ENCODE results near the gene MYL11. TPM values are rescaled to one million over a fixed set of nuclear protein-coding genes. Genes with fewer than 3 reads are reported as not detected.
A peak's percentile ranks its signal among the peaks of the same experiment; 100 is the strongest.

The MYL11 gene
- total RNA-seq, 8 experiments from 2014 or later = 1.1 to 7.5 (median 3.0) TPM; not detected in 5

DNA sequence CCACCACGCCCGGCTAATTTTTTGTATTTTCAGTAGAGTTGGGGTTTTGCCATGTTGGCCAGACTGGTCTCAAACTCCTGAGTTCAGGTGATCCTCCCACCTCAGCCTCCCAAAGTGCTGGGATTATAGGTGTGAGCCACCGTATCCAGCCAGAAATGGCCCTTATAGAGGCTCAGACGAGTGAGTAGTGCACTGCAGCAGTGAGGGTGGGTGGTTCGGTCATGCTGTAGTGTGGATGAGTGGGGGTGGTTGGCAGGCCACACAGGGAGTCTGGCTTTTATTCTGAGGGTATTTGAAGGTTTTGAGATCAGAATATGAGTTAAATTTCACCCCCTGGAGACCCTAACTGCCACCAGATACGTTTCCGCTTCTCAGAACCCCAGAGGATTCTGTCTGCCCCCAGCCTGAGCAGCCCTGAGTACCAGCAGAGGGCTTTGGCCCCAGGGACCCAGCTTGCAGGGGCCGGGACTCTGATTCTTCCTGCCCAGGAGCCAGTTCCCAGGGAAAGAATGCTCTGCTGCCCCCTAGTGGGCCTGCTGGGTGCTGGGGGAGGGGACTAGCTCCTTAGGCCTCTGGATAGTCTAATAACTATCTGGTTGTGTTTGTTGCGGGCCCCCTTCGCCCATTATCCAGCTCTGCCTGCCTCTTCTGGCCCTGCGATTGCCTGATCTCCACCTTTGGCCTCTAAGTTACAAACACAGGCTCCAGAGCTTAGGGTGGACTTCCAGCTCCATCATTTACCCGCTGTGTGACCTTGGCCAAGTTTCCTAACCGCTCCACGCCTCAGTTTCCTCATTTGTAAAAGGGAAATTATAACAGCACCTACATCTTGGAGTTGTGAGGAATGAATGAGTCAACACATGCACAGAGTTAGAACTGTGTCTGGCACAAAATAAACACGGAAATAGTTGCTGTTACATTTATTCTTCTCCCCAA, 34.8 kb downstream of the MYL11 start:
- in situ Hi-C loops (cut with MboI; ENCODE audit: low pct_unique_long_range_greater_than_20kb in 2 of 9, low sequenced_read_pairs in 9 of 9, unreplicated experiment in 9 of 9) = loop anchor here in 3 of 9 experiments (25.0 kb wide), 2 partner anchors 297 to 322 kb away; partner anchors contain the start of genes PPP4C (in 2 of the 3), TBX6 (in 2 of the 3), YPEL3 (in 2 of the 3) and GDPD3 (in 1 of the 3)
- peak; percentile 43 to 69 (median 68) for ATAC-seq (replicated peaks in 6 of 8)
- H3K4me3 ChIP-seq = peak overlapping the region in 1 of 5 donors; percentile 0
- WGBS, 10 experiments = 48 to 100% (median 70%) methylated on average over 2 to 11 of the region's 15 CpGs; no CpG with 5 or more reads in 2 of the 10 experiments
- peak overlapping the region in 1 of 2 donors; percentile 3 for H3K27ac ChIP-seq
- peaks cover 6 to 9% of the 10 kb centered on the region in 2 donors for H3K4me1 ChIP-seq (replicated peaks in 1 of 2)

DNA sequence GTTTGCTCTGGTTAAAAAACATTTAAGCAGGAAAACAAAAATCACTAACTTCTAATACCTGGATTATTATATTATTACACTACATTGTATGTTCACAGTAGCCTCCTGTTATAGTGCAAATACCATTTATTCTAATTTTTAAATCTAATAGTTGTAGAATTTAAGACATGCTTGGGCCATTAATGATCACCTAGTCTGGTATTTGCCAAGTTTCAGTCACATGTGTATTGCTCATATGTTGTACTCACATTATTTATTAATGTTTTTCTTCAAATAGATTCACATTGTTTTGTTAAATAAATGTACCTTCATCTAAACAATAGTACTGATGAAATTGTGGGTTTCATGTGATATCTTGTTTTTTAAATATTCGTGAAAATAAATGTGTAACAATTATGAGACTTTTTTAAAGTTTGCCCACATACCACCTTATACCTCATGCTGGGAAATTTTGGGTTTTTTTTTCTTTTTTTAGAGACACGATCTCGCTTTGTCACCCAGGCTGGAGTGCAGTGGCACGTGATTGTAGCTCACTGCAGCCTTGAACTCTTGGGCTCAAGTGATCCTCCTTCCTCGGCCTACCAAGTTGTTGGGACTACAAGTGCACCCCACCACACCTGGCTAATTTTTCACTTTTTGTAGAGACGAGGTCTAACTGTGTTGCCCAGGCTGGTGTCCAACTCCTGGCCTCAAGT, 38.7 kb downstream of the MYL11 start:
- Histone ChIP-seq H3K4me3 (no peak overlapping the region), H3K27ac (no peak overlapping the region), H3K4me1 (replicated peaks in 1 of 2) (peaks cover 11 to 19% of the 10 kb centered on the region in 2 donors)
- in situ Hi-C loops (cut with MboI; ENCODE audit: low pct_unique_long_range_greater_than_20kb in 2 of 9, low sequenced_read_pairs in 9 of 9, unreplicated experiment in 9 of 9) = loop anchor here in 3 of 9 experiments (25.0 kb wide), 2 partner anchors 301 to 326 kb away; partner anchors contain the start of genes PPP4C (in 2 of the 3), TBX6 (in 2 of the 3), YPEL3 (in 2 of the 3) and GDPD3 (in 1 of the 3)
- ATAC-seq (replicated peaks in 6 of 8) = no peak
- WGBS, 10 experiments = 63 to 100% (median 93%) methylated on average over 1 to 6 of the region's 6 CpGs

DNA sequence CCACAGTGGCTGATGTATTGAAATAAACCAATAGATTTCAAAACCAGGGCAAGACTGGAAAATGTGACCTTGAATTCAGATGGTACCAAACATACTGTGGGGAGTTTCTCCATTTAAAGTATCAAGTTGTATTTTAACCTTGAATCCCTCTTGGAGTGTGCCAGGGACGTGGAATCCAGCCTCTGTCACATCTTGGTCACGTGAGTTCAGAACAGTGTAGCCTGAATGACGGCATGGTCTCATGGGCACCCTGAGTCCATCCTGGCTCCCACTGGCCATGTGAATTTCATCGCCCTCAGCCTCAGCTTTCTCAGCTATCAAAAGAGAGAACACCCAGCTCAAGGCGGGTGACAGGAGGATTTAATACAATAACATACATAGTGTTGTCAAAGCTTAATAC, 39.6 kb downstream of the MYL11 start:
- H3K4me1 ChIP-seq (replicated peaks in 1 of 2) = peaks cover 11 to 23% of the 10 kb centered on the region in 2 donors
- 90 to 100% (median 97%) methylated on average over 2 to 3 of the region's 5 CpGs; no CpG with 5 or more reads in 4 of the 10 experiments for WGBS, 10 experiments
- in situ Hi-C loops (cut with MboI; ENCODE audit: low pct_unique_long_range_greater_than_20kb in 2 of 9, low sequenced_read_pairs in 9 of 9, unreplicated experiment in 9 of 9) = loop anchor here in 3 of 9 experiments (25.0 kb wide), 2 partner anchors 302 to 327 kb away; partner anchors contain the start of genes PPP4C (in 2 of the 3), TBX6 (in 2 of the 3), YPEL3 (in 2 of the 3) and GDPD3 (in 1 of the 3)
- no peak for ATAC-seq (replicated peaks in 6 of 8)
- H3K27ac ChIP-seq = no peak overlapping the region
- no peak overlapping the region for H3K4me3 ChIP-seq

DNA sequence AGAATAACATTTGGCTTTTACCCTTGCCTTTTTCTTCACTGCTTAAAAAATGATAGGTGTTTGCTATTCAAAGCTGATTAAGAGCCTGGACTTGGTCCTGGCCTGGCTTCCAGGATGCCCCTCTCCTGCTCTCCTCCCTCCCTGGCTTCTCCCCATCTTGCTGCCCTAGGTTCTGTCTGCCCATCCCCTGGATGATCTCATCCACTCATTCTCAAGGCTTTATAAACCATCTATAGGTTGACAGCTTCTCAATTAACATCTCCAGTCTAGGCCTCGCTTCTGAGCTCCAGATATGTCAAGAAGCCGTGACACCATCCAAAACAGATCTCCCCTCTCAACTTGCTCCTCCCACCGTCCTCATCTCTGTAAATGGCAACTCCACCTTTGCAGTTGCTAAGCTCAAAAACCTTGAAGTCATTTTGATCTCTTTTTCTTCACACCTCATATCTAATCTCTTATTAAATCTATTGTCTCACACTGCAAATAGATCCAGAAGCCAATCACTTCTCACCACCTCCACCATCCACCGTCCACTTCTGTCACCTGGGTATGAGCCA, 41.5 kb downstream of the MYL11 start:
- H3K4me3 ChIP-seq = no peak overlapping the region
- peaks cover 5 to 21% of the 10 kb centered on the region in 2 donors for H3K4me1 ChIP-seq (replicated peaks in 1 of 2)
- in situ Hi-C loops (cut with MboI; ENCODE audit: low pct_unique_long_range_greater_than_20kb in 2 of 9, low sequenced_read_pairs in 9 of 9, unreplicated experiment in 9 of 9) = loop anchor here in 3 of 9 experiments (25.0 kb wide), 2 partner anchors 304 to 329 kb away; partner anchors contain the start of genes PPP4C (in 2 of the 3), TBX6 (in 2 of the 3), YPEL3 (in 2 of the 3) and GDPD3 (in 1 of the 3)
- no peak for ATAC-seq (replicated peaks in 6 of 8)
- H3K27ac ChIP-seq = no peak overlapping the region
- 20 to 100% (median 90%) methylated on average over 1 to 4 of the region's 4 CpGs; no CpG with 5 or more reads in 1 of the 10 experiments for WGBS, 10 experiments

DNA sequence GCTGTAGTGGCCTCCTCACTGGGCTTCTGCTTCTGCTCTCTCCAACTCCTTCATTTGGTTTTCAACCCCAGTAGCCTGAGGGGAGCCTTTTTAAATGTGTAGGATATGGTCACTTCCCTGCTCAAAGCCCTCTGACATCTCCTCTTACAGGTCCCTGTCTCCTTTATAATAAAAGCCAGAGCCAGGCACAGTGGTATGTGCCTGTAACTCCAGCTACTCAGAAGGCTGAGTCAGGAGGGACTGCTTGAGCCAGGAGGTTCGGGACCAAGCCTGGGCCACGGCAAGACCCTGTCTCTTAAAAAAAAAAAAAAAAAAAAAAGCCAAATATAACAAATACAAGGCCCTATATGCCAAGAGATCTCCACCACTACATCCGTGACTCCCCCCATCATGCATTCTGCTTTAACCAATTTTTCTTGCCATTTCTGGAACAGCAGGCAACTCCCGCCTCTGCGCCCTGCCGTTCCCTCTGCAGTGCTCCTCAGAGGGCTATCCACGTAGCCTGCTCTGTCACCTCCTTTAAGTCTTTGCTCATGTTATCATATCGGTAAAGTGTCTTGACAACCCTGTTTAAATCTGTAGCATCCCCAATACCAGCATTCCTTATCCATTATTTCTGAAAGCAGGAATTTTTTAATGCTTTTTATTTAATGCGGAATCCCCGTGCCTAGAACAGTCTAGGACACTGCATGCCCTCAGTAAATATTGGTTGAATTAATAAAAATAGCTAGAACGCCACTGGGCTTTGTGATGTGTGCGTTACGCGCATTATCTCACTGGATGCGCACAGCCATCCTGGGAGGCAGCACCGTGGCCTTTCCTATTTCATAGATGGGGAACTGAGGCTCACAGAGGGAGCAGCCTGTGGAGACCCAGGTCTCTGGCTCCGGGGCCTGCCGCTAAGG, 42.3 kb downstream of the MYL11 start:
- H3K27ac ChIP-seq = peak overlapping the region; percentile 78 to 83
- in situ Hi-C loops (cut with MboI; ENCODE audit: low pct_unique_long_range_greater_than_20kb in 2 of 9, low sequenced_read_pairs in 9 of 9, unreplicated experiment in 9 of 9) = loop anchor here in 3 of 9 experiments (25.0 kb wide), 2 partner anchors 305 to 330 kb away; partner anchors contain the start of genes PPP4C (in 2 of the 3), TBX6 (in 2 of the 3), YPEL3 (in 2 of the 3) and GDPD3 (in 1 of the 3)

DNA sequence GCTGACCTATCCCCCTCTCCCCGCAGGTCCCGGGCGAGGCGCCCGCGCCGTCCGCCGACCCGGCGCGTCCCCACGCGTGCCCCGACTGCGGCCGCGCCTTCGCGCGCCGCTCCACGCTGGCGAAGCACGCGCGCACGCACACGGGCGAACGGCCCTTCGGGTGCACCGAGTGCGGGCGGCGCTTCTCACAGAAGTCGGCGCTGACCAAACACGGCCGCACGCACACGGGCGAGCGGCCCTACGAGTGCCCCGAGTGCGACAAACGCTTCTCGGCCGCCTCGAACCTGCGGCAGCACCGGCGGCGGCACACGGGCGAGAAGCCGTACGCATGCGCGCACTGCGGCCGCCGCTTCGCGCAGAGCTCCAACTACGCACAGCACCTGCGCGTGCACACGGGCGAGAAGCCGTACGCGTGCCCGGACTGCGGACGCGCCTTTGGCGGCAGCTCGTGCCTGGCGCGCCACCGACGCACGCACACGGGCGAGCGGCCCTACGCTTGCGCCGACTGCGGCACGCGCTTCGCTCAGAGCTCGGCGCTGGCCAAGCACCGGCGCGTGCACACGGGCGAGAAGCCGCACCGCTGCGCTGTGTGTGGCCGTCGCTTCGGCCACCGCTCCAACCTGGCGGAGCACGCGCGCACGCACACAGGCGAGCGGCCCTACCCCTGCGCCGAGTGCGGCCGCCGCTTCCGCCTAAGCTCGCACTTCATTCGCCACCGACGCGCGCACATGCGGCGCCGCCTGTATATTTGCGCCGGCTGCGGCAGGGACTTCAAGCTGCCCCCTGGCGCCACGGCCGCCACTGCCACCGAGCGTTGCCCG, 43.1 kb downstream of the MYL11 start:
- ATAC-seq (replicated peaks in 6 of 8) = peak; percentile 90 to 96 (median 94)
- Histone ChIP-seq H3K4me1 (replicated peaks in 1 of 2) (peaks cover 5 to 21% of the 10 kb centered on the region in 2 donors), H3K4me3 (peak overlapping the region; percentile 33 to 41 (median 40)), H3K27ac (peak overlapping the region; percentile 78 to 83)
- in situ Hi-C loops (cut with MboI; ENCODE audit: low pct_unique_long_range_greater_than_20kb in 2 of 9, low sequenced_read_pairs in 9 of 9, unreplicated experiment in 9 of 9) = loop anchor here in 3 of 9 experiments (25.0 kb wide), 2 partner anchors 305 to 330 kb away; partner anchors contain the start of genes PPP4C (in 2 of the 3), TBX6 (in 2 of the 3), YPEL3 (in 2 of the 3) and GDPD3 (in 1 of the 3)
- 0 to 5% (median 1%) methylated on average over 6 to 33 of the region's 140 CpGs; no CpG with 5 or more reads in 5 of the 10 experiments for WGBS, 10 experiments

More for the DNA sequence above, 42.3 kb downstream of the MYL11 start:
- Histone ChIP-seq H3K4me1 (replicated peaks in 1 of 2) (peaks cover 5 to 21% of the 10 kb centered on the region in 2 donors), H3K4me3 (peak overlapping the region; percentile 33 to 41 (median 40))
- ATAC-seq (replicated peaks in 6 of 8) = peak in 1 of 8 experiments; percentile 7
- WGBS, 10 experiments = 64 to 95% (median 81%) methylated on average over 1 to 12 of the region's 18 CpGs

DNA sequence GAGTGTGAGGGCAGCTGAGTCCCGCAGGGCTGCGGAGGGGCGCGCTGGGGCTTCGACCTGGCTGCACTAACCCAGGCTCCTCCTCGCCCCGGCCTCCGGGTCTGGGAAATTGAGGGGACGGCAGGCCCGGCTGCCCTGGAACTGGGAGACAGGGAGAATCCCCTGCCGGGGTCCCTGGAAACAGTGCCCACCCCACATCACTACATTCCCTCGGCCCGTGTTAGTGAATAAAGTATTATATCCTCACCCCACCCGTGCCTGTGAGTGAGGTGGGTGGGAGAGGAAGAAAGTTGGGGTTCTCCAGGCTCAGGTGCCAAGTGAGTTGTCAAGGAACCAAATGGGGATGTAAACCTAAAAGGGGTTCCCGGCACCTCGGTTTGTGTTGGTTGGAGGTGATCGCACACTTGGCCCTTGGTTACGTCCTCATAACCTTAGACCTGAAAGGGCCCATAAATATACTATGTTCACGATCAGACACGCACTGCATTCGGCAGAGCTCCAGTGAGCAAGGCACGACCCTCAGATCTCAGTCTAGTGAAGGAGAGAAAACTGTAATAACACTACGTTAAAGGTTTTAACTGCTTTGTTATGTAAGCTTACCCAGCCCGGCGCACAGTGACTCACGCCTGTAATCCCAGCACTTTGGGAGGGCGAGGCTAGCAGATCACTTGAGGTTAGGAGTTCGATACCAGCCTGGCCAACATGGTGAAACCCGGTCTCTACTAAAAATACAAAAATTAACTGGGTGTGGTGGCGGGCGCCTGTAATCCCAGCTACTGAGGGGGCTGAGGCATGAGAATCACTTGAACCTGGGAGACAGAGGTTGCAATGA, 44.0 kb downstream of the MYL11 start:
- H3K27ac ChIP-seq = peak overlapping the region; percentile 70 to 83
- H3K4me1 ChIP-seq (replicated peaks in 1 of 2) = peaks cover 5 to 21% of the 10 kb centered on the region in 2 donors
- H3K4me3 ChIP-seq = peak overlapping the region; percentile 33 to 41 (median 40)
- in situ Hi-C loops (cut with MboI; ENCODE audit: low pct_unique_long_range_greater_than_20kb in 2 of 9, low sequenced_read_pairs in 9 of 9, unreplicated experiment in 9 of 9) = loop anchor here in 3 of 9 experiments (25.0 kb wide), 2 partner anchors 306 to 331 kb away; partner anchors contain the start of genes PPP4C (in 2 of the 3), TBX6 (in 2 of the 3), YPEL3 (in 2 of the 3) and GDPD3 (in 1 of the 3)
- ATAC-seq (replicated peaks in 6 of 8) = no peak
- WGBS, 10 experiments = 80 to 100% (median 97%) methylated on average over 2 to 13 of the region's 31 CpGs; no CpG with 5 or more reads in 2 of the 10 experiments

DNA sequence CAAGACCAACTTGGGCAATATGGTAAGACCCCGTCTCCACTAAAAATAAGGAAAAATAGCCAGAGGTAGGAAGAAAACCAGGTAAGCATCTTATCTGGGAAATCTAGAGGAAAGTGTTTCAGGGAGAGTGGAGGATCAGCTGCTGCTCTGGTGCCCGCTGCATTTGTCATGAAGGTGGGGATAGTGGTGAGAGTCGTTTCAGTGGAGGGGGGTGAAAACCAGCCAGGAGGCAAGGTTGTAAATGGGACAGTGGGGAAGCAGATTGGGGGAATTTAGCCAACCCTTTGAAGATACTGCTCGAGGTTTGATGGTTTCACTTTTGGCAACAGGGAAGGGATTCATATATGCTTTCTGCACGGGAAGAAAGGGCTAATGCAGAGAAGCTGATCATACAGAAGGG, 46.4 kb downstream of the MYL11 start:
- no peak overlapping the region for H3K27ac ChIP-seq
- in situ Hi-C loops (cut with MboI; ENCODE audit: low pct_unique_long_range_greater_than_20kb in 2 of 9, low sequenced_read_pairs in 9 of 9, unreplicated experiment in 9 of 9) = loop anchor here in 3 of 9 experiments (25.0 kb wide), 2 partner anchors 309 to 334 kb away; partner anchors contain the start of genes PPP4C (in 2 of the 3), TBX6 (in 2 of the 3), YPEL3 (in 2 of the 3) and GDPD3 (in 1 of the 3)
- H3K4me3 ChIP-seq = no peak overlapping the region
- H3K4me1 ChIP-seq (replicated peaks in 1 of 2) = peaks cover 5 to 17% of the 10 kb centered on the region in 2 donors
- WGBS, 10 experiments = 53 to 100% (median 82%) methylated on average over 1 to 5 of the region's 5 CpGs; no CpG with 5 or more reads in 3 of the 10 experiments
- ATAC-seq (replicated peaks in 6 of 8) = no peak

Measured in motor neuron (in vitro differentiated cells).